HG03060 (cell line): ENCODE data around the gene TMEM132E.
"Not testable (repeated sequence)": the region's sequence is repeated elsewhere in the genome, so short reads cannot be mapped to it uniquely, and the experiment has no call there.

Experiments used
- ATAC-seq: cut with Tn5 transposase; IDR thresholded peaks from one replicate; pipeline ENCODE4 v1.9.1; 2021; ENCODE audit warnings: low read depth, moderate number of reproducible peaks; ENCODE audit not compliant: unreplicated experiment

Gene TMEM132E, protein sequence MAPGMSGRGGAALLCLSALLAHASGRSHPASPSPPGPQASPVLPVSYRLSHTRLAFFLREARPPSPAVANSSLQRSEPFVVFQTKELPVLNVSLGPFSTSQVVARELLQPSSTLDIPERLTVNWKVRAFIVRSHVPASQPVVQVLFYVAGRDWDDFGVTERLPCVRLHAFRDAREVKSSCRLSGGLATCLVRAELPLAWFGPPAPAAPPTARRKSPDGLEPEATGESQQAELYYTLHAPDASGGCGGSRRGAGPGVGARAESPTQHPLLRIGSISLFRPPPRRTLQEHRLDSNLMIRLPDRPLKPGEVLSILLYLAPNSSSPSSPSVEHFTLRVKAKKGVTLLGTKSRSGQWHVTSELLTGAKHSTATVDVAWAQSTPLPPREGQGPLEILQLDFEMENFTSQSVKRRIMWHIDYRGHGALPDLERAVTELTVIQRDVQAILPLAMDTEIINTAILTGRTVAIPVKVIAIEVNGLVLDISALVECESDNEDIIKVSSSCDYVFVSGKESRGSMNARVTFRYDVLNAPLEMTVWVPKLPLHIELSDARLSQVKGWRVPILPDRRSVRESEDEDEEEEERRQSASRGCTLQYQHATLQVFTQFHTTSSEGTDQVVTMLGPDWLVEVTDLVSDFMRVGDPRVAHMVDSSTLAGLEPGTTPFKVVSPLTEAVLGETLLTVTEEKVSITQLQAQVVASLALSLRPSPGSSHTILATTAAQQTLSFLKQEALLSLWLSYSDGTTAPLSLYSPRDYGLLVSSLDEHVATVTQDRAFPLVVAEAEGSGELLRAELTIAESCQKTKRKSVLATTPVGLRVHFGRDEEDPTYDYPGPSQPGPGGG (N-terminal part only)

DNA sequence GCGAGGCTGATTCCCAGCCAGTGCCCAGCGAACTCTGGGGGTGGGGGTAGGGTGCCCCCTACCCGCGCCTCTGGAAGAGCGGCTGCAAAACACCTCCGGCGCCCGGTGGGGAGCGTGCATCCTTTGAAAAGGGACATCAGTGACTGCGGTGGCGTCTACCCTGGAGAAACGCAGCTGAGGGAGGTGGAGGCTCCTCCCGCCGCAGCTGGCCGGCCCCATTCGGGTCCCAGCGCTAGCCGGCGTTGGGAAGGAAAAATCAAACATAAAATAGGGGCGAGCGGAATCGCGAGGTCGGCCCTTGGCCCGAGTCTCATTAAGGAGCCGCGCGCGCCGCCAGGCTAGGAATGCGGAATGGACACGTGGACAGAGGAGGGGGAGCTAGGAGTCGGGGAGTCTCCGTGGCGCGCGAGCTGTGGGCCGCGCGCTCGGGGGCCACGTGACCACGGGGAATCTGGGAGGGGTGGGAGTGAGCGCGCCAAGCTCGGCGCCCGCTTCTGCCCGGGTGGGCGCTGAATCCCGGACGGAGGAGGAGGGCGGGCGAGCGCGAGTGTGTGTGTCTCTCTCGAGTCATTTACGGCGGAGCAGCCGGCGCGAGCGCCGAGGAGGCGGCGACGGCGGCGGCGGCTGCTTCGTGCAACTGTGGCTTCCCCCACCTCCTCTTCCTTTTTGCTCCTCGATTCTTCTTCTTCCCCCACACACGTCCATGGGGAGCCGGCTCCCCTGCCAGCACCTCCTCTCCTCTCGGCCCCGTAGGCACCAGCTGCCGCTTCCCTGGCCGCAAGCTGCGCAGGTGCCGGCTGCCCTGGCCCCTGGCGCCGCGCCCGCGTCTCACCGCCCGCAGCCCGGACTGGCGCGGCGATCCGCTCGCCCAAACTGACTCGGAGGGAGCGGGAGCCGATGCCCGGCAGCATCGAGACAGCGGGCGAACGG is at the start of gene TMEM132E:
Gene TMEM132E (plus strand): TSS at position 566 of the 930 bp plus-strand sequence. CDS start 1,495 bp downstream, outside the sequence.
- no peak for ATAC-seq

DNA sequence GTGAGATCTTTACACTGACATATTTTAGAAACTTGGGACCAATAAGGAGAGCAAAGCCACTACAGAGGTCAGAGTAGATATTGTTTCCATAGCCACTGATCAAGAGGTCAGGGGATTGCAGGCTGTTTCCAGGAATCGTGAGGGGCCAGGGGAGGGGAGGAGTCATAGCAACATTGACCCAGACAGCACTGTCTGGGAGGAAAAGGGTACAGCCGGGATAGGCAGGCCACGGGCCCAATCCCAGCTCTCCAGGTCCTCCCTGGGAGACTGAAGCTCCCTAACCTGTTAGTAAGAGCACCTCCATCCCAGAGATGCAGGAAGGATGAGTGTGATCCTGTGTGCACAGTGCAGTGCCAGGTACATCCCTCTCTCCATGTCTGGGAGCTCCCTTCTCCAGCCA is 48.5 kb upstream of the TMEM132E start:
- ATAC-seq = no peak

DNA sequence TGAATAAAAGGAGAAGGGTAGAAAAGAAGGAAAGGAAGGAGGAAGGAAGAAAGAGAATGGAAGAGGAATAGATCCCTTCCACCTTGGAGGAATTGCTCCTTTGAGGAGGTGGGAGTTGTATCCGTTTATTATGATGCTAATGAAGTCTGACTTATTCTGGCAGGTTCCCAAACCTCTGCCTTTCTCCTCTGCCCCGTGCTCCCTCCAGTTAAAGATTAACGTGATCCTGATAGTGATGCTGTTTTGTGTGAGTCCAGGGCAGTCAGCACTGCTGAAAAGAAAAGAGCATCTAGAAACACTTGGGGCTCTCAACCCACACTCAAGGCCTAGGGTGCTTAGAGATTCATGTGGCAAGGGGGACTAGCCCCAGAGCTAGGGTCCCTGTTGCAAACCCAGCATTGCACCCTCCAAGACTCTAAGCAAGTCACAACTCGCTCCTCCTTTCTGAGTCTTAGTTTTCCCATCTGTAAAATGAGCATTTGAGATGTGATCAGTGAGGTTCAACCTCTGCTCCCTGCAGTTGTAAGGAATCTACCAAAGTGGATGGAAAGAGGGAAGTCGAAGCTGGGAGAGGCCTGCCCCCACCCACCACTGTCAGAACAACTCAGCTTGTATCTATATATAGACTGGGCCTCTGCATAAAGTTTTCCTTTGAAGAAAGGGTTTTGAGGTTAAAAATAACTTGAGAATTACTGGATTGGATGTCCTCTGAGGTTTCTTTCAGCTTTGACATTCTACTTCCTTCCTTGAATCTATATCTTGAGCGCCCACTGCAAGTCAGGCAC is 46.9 kb upstream of the TMEM132E start:
- ATAC-seq = no peak

DNA sequence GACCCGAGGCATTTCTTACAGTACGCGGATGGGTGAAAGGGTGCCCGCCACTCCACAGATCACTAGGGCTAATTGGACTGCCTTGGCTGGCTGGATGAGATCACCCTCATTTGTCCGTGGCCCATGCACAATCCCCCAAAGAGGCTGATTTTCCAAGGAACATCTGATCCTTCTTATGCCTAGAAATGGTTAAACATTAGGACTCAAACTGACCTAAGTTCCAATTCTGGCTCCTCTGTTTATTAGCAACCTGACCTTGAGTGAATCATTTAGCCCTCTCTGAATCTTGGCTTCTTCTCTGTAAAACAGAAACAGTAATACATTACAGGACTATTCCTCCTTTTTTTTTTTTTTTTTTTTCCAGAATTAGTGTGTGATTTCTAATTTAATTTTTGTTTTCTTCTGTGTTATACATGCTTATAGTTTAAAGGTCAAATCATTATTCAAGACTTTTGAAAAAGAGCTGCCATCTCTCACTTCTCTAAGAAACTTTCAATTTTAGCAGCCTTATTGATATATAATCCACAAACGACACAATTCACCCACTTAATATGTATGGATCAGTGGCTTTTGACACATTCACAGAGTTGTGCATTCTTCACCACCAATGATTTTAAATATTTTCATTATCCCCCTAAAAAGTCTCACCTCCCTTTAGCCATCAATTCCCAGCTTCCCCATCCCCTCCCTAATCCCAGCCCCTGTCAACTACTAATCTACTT is 45.4 kb upstream of the TMEM132E start:
- ATAC-seq = no peak

DNA sequence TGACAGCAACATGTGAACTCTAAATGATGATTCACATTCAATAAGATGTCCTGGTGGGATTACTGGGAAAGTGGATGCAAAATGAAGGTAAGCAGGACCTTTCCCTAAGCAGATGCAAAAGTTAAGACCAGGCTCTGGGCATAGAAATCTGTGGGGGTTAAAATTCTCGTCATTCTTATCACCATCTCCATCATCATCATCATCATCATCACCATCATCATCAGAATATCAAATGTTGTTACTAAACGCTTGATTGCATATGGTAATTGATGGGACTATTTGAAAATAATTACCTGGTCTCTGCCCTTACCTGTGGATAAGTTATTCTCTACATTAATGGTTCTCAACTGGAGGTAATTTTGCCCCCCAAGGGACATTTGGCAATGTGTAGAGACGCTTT is 41.9 kb upstream of the TMEM132E start:
- ATAC-seq = no peak

DNA sequence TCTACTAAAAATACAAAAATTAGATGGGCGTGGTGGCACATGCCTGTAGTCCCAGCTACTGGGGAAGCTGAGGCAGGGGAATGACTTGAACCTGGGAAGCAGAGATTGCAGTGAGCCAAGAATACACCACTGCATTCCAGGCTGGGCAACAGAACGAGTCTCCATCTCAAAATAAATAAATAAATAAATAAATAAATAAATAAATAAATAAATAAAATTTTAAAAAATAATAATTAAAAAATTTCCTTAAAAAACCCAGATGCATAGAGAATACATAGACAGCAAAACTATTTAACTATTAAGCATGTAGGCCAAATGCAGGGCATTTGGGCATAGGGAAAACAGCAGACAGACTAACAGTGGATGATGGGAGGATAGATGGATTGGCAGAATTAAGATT is 40.8 kb upstream of the TMEM132E start:
- not testable (repeated sequence) for ATAC-seq

DNA sequence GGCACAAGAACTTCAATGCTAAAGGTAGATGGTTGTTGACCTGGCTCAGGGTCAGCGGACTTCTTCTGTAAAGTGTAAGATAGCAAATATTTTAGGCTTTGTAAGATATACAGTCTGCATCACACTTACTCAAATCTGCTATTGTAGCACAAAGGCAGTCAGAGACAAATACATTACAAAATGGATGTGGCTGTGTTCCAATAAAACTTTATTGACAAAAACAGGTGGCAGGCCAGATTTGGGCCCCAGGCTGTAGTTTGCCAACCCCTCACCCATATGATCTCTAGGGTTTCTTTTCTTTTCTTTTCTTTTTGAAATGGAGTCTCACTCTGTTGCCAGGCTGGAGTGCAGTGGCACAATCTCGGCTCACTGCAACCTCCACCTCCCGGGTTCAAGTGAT is 39.5 kb upstream of the TMEM132E start:
- ATAC-seq = no peak

DNA sequence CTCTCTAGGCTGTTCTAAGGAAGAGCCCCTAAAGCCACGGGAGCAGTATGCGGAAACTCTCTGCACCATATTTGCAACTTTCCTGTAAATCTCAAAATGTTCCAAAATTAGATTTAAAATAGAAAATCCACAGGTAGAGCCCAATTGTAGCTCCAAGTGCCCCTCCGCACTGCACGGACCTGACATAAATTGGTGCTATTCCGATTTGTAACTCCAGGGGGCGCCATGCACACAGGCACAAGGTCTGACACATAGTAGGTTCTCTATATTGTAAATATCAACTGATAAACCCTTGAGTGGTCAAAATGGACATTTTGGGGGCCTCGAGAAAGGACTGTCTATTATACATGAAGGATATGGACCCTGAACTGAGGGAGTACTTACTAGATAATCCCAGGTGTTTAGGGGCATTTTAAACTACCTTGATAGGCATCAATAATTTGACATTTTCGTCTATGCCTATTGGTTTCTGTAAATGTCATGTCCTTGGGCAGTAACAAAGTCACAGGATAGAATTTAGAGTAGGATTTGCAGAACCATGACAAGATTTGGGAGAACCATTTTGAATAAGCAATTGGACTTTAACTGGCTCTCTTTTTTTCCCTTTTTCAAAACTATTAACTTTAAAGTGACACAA is 36.6 kb upstream of the TMEM132E start:
- no peak for ATAC-seq

DNA sequence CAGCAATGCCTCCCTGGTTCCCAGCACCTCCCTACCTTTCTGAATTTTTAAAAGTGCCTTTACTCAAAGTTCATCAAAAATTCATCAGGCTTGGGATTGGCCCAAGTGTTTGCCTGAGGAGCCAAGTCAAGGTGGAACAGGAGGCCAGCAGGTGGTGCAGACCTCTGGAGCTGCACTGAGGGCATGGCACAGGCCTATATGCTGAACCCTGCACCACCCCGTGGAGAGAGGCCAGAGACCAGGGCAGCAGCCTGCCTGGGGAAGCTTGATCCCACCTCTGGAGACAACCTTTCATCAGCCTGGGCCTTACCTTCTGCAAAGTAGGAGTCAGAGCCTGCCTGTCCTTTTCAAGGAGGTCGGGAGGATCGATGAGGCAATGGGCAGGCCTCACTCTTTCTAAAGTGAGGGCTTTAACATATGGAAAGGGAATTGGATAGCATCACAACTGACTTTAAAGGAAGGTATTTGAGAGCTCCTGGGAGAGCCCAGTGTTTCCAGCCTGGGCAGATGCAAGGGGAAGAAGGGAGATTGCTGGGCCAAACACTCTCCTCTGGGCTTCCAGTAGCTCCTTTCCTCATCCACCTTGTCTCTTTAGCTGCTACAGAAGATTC is 31.8 kb upstream of the TMEM132E start:
- no peak for ATAC-seq

DNA sequence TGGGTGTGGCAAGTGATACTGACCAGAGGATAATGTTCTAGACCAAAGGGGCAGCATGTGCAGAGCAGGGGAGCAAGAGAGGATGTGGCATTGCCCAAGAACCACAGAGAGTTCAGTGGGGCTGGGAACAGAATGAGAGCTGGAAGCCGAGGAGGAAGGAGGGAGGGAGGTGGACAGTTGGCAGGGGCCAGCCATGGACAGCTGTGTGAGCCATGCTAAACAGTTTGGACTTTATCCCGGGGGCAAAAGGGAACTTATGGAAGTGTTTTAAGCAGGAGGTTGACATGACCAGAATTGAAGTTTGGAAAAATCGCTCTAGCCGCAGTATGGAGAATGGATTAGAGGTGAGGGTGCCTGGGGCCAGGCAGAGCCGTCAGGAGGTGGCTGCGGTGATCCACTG is 29.4 kb upstream of the TMEM132E start:
- ATAC-seq = no peak

DNA sequence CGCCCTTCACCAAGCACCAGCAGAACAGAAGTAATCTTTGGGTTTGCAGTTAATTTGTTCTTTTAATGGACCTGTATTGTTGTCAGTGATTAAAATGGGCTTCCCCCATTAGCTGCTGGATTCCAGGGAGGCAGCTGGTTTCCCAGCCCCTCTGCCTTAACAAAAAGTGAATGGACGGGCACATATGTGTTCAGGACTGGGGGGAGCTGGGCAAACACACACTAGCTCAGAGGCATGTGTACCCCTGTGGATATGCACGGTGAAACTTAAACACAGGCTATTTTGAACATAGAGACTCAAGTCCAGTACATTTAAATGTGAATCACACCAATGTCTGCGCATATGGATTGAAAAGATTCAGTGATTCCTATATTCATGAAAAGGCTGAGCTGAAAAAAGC is 25.5 kb upstream of the TMEM132E start:
- ATAC-seq = no peak

DNA sequence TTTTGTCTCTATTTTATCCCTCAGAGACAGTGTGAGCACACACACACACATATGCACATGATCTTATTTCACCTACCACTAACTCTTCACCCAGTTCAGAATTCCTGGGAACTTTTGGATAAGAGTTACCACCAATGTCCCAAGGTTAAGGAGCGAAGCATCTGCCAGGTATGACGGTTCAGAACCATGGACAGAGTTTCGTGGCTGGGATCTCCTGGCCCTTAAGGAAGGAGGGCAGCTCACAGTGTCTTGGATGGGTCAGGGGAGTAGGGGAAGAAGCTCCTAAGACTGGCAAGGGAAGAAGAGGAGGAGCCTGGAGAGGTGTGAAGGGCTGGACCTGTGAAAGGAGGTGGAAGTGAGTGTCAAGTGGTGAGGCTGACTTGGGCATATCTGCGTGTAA is 23.0 kb upstream of the TMEM132E start:
- no peak for ATAC-seq

DNA sequence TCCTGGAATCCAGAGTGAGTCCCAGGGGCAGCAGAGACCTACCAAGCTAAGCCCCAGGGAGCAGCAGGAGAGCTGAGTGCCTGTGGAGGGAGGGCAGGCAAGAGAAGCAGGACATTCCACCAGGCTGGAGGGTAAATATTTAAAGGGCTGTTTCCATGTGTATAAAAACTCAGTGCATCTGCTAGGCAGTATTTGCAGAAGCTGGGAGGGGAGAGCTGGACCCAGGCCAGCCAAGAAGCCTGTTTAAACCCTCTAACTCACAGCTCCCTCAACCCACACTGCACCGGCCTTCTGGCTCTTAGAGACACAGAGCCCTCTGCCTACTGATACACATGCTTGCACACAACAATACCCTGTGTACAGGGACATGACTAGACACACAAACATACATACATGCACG is 22.5 kb upstream of the TMEM132E start:
- ATAC-seq = no peak

DNA sequence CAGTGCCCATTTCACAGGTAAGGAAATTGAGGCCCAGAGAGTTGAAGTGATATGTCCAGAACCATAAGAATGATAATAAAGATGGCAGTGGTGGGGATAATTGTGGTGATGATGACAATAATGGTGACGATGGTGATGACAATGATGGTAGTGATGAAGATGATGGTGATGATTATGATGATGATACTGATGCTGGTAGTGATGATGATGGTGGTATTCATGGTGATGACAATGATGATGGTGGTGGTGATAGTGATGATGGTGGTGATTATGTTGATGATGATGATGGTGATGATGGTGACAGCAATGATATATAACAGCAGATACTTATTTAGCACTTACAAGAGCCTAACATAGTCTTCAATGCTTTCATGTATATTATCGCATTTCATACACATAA is 18.1 kb upstream of the TMEM132E start:
- ATAC-seq = no peak

DNA sequence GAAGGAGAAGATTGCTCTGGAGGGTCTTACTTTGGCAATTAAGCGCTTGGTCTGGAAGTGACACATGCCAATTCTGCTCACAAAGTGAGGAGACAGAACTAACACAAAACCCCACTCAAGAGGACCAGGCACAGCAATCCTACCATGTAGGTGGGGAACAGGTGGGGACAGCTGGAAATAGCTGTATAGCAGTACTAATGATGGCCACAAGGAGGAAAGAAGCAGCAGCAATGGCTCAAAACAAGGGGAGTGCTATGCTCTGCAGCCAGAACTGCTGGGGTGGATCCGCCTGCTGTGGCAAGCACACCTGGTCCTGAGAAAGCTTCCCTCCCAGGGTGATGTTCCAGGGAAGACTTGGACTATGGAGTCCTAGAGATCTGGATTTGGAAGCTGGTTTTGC is 17.0 kb upstream of the TMEM132E start:
- no peak for ATAC-seq

DNA sequence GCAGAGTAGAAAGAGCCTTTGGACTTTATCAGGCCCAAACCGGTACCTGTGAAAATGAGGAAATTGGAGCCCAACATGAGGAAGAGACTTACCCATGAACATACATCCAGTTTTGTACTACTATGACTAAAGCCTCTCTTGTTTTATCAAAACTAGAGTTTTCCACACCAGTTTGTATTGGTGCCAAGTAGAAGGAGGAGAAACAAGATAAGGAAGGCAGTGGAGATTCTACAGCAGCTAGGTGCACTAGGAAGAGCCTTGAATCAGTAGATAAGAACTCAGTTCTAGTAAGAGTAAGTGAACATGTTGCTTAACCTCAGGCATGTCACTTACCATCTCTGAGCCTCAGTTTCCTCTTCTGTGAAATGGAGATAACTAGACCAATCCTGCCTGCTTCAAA is 13.7 kb upstream of the TMEM132E start:
- ATAC-seq = no peak

DNA sequence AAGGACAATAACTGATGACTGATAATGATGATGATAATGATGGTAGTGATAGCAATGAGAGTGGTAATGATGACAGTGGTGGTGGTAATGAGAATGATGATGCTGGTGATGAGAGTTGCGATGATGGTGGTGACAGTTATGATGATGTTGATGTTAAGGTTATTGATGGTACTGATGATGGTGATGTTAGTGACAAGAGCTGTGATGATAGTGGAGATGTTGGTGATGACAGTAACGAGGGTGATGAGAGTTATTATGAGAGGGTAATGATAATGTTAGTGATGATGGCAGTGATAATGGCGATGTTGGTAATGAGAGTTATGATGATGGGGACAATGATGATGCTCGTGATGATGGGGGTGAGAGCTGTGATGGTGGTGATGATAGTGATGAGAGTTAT is 13.2 kb upstream of the TMEM132E start:
- ATAC-seq = no peak

DNA sequence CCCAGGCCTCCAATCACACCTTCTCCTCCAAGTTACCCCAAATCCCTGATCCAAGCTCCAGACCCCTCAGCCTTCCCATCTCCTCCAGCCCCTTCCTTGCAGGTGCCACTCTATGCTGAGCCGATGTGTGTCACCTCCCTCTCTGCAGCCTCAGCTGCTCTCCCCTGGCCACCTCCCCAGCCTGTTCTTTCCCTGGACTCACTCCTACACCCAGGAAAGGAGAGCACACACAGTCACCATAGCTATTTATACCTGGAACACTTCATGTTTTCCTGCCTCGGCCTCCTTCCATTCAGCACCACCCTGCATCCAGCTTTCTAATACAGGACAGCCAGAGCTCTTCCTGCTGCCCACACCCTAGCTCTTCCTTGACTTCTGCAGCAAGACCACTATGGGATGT is 12.5 kb upstream of the TMEM132E start:
- ATAC-seq = no peak
